ENCODE data around the gene SYP.

DNA sequence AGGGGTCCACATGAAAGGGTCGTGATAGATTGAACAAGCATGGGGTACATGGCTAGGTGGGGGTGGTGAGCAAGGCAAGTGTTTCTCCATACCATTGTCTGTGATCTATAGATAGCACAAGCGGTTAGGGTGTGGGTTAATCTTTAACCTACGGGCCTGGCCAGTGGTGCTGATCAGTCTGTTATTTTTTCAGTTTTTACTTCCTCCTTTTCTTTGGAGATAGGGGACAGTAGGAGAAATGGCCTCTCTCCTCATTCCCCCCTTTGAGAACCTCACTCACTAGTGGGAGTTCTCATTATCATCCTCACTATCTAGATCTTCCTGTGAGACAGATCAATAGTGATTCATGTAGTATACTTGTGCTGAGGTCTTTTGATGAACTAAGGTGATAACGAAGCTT lies 60.3 kb downstream of the SYP start:
- TF ChIP-seq, protein P1, sequence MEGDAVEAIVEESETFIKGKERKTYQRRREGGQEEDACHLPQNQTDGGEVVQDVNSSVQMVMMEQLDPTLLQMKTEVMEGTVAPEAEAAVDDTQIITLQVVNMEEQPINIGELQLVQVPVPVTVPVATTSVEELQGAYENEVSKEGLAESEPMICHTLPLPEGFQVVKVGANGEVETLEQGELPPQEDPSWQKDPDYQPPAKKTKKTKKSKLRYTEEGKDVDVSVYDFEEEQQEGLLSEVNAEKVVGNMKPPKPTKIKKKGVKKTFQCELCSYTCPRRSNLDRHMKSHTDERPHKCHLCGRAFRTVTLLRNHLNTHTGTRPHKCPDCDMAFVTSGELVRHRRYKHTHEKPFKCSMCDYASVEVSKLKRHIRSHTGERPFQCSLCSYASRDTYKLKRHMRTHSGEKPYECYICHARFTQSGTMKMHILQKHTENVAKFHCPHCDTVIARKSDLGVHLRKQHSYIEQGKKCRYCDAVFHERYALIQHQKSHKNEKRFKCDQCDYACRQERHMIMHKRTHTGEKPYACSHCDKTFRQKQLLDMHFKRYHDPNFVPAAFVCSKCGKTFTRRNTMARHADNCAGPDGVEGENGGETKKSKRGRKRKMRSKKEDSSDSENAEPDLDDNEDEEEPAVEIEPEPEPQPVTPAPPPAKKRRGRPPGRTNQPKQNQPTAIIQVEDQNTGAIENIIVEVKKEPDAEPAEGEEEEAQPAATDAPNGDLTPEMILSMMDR (IDR thresholded peaks at IDR 0.05): no peak
- no peak for TF ChIP-seq POLR2AphosphoS5 (IDR thresholded peaks at IDR 0.05)
